ENCODE results near the gene INTS1.

INTS1 gene

DNA sequence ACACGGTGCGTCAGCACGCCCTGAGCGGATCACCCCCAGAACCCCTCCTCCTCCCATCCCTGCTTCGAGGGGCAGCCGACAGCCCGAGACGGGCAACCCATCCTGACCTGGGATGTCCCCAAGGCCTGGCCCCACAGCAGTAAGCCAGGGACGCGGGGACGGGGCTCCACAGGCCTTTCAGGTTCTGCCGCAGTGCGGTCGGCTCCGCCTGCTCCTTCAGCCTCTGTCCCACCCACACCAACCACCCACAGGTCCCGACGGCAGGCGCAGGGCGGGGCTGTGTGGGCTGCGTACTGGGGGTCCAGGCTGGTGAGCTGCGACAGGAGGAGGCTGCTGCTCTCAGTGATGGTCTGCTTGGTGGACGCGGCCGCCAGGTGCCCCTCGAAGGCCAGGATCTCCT lies 16.7 kb downstream of the INTS1 start:
- no peak for DNase-seq

DNA sequence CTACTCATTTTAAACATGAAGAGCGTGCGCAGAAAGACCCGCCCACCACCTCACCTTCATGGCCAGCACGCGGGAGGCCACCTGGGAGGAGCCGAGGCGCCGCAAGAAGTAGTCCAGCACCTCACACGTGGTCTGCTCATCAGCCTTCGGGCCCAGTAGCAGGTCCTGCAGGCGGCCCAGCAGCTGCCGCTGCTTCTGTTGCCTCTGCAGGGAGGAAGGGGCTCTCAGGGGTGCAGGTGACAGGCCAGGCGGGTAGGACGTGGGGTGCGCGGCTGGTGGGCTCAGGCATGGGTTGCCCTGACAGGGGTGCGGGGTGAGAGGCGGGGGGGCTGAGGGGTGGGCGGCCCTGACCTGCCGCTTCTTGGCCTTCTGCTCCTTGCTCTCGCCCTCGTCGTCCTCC lies 17.6 kb downstream of the INTS1 start:
- DNase-seq: no peak

DNA sequence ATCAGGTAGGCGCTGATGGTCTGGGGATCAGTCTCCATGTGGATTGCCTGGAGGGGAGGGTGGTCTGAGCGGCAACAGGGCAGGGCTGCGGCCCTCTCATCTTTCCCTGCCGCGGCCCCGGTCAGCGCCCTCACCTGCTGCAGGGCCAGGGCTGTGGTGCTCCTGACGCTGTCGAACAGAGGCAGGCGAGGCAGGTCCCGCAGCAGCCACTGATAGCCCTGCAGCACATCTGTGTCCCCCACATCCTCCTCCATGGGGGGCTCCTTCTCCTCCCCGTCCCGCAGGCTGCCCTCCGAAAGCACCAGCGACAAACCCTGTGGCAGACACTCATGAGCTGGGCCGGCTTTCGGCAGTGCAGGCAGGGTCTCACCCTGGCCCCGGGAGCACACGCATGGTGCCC lies 19.0 kb downstream of the INTS1 start:
- no peak for DNase-seq

DNA sequence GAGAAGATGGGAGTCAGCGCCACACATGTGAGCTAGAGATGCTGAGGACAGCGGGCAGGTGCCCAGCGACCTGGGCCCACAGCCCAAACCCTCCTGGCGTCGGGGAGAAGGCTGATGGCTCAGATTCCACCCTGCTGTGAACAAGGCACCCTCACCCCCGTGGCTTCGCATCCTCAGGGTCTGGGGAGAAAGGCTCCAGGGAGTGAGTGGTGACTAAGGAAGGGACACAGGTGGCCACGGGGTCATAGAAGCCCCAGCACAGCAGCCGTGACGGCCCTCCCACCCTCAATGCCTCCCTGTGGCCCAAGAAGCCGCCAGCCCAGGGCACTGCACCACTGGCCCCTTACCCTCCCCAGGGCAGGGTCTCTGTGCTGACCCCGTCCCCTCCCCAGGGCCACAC lies 19.6 kb downstream of the INTS1 start:
- no peak for DNase-seq

DNA sequence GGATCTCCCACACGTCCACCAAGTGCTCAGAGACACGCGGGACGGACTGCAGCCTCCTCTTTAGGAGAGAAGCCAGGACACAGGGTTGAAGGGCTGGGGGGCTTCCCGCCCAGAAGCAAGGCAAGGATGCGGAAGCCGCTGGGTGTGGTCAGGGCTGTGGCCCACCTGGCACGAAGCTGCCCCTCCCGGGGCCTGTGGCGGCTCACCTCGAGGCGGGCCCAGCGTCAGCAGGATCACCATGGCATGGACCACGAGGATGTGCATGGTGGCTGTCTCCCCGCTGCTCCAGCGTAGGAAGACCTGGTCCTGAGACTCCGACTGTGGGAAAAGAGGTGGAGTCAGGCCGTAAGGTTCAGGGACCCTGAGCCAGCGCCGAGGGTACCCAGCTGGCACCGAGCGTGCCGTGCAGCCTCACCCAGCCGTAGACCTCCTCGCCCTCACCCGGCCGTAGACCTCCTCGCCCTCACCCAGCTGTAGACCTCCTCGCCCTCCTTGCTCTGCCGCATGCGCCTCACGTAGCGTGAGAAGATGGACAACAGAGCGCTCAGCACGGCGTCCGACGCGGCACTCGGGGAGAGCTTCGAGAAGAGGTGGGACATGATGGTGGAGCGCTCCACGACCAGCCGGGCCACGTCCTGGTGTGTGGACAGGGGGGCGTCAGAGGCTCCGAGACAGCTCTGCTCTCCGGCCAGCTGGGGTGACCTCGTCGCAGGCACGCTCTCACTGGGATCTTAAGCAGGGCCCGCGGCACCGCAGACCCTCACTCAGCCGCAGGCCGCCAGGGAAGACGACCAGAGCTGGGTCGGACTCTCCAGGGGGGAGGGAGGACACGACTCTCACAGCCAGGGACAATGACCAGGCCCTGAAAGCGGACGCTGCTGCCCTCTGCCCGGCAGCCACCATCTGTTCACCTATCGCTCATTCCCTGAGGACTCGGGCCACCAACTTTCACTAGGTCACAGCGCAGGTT lies 20.4 kb downstream of the INTS1 start:
- DNase-seq: no peak

DNA sequence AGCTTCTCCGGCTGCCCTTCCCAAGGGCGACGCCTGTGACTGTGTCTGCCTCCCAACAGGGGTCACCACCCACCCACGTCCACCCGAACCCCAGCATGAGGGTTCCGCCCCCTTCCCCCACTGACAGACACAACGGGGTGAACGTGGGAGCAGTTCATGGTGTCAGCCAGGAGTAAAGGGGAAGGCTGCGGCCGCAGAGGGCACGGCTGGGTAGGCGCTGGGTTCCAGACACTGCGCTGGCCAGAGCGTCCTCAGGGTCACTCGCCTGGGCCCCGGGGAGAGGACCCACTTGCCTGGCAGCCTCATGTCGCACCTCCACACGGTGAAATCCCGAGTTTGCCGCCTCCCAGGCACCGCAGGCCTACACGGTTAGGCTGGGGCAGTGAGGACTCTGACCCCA lies 21.1 kb downstream of the INTS1 start:
- DNase-seq: no peak

DNA sequence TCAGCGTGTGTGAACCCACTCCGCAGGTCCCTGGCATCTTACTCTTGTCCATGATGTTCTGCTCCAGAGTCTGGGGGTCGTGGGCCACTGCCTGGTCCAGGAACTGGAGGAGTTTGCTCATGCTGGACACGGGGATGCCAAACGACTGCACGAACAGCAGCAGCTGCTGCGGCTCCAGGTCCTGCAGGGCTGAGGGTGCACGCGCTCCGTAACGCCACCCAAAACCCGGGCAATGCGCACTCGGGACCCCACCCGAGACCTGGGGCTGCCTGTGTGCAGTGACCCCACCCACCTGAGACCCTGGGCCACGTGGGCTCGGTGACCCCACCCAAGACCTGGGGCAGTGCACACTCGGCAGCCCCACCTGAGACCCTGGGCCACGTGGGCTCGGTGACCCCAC lies 22.9 kb downstream of the INTS1 start:
- DNase-seq: no peak

DNA sequence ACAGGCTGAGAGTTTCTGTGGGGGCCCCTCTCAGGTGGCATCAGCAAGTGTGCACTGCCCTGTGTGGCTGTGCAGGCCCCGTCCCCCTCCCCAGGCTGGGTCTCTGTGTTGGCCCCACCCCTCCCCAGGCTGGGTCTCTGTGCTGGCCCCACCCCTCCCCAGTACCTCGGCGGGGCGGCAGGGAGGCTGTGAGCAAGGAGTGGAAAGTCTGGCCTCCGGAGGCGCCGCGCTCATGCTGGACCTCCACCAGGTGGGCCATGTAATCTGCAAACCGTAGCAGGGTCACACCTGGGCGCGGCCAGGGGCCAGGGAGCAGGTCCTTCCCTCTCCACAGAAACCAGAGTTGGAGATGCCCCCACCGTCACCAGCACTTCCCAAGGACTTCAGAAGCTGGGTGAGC lies 23.5 kb downstream of the INTS1 start:
- DNase-seq: no peak

DNA sequence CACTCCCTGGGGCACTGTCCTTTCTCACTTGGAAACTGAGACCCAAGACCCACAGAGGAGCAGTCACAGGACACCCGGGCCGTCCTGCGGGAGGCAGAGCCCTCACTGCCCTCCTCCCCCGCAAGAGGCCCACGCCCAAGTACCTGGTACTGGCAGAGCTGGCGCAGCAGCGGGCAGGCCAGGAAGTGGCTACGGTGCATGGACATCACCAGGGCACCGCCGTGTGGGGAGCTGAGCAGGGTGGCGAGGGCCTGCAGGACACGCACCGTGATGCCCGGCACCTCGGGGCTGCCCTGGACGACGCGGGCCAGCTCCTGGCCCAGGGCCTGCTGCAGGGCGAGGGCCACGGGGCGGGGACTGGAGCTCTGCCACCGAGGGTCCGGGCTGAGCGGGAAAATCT lies 24.9 kb downstream of the INTS1 start:
- no peak for DNase-seq

DNA sequence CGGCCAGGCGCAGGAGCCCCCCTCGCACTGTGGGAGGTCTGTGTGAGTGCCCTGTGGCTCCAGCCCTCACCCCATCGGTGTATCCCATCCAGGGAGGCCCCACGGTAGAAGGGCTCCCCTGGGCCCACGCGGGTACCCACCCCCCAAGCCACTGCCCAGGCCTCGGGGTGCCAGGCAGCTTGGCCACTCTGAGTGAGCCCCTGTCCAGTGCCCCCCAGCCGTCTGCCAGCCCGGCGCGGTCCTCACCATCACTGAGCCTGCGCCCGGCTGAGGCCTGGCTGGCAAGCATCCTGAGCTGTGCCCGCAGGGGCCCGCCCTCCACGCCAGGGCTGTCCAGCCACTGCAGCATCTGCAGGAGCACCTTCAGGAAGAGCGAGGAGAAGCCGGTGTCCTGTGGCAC lies 25.7 kb downstream of the INTS1 start:
- DNase-seq: no peak

DNA sequence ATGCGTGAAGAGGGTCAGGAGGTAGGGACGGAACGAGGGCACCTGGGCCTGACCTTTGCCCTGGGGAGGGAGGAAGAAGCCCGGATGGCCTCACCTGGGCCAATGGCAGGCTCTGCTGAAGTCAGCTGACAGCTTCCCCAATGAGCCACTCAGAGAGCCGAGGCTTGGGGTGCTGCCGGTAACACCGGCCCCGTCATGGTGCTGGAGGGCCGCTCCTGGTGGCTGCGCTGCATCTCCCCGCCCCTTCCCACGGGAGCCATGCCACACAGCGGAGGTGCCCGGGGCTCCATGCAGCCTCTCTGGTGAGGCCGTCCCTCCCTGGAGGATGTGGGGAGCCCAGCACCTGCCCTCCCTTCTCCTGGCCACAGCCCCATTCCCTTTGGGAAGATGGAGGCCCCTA lies 27.3 kb downstream of the INTS1 start:
- DNase-seq: no peak

DNA sequence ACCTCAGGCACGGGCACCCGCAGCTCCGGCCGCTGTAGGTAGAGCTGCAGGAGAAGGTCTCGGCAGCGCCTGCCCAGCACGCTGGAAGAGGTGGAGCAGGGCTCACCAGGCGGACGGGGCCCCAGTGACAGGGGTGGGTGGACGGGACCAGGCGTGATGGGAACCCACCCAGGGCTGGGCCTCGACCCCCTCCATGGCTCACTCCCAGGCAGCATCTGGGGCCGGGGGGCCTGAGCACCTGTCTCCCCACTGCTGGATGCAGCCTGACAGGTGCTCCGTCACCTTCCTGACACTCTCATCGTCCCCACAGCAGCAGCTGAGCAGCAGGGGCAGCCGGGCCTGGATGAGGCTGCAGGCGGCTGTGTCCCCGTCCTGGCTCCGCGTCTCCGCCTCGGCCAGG lies 28.2 kb downstream of the INTS1 start:
- DNase-seq: no peak

DNA sequence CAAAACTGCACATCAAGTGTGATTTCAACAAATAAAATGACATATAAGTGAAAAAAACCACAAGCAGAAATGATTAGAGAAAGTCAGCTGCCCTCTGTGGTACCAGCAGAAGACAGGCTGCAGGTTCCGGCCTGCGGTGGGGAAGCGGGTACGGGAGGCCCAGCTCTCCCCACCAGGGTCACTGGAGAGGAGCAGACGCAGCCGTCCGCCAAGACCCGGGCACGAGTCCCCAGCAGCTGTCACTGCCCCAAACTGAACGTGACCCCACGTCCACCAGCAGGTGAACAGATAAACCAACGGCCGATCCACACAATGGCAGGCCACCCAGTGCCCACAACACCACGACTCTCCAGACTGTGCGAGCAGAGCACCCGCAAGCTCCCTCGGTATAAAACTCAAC lies 28.8 kb downstream of the INTS1 start:
- DNase-seq: no peak

DNA sequence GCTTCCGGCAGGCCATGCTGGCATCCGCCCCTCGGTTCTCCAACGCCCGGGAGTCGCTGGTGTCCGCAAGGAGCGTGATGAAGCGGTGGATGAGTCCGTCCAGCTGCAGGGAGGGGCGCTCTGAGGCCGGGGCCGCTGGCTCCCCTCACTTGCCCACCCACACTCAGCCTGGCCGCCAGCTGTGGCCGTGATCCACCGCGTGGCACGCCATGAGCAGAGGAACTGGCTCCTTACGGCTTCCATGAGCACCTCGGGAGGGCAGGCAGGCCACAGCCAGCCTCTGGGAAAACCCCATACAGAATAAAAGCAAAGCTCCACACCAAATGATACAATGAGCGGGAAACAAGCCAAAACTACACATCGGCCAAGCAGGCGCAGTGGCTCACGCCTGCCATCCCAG lies 29.5 kb downstream of the INTS1 start:
- DNase-seq: no peak

DNA sequence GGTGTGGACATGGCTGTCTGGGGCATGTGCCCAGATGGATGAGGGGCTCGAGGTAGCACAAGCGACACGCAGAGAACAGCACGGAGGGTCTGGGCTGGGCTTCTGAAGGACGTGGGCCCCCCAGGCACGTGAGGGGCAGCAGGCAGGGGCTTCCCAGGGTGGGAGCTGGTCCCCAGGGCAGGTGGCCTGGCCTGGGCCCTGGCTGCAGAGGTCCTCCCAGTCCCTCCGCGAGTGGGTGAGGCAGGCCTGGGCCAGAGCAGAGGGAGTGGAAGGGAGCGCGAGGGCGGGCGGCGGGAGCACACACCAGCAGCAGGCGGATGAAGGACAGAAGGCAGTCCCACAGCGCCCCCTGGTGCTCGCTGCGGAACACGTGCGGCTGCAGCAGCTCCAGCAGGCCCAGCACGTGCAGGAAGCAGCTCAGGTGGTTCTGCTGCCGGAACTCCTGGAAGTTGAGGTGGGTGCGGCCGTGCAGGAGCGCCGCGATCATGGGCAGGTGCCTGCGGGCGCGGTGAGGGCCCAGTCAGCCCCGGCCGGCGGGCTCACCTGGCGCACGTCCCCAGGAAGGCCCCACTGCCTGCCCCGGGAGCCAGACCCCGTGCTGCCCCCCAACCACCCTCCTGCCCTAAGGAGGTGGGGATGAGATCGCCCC lies 30.2 kb downstream of the INTS1 start:
- peak; percentile 78 for DNase-seq

DNA sequence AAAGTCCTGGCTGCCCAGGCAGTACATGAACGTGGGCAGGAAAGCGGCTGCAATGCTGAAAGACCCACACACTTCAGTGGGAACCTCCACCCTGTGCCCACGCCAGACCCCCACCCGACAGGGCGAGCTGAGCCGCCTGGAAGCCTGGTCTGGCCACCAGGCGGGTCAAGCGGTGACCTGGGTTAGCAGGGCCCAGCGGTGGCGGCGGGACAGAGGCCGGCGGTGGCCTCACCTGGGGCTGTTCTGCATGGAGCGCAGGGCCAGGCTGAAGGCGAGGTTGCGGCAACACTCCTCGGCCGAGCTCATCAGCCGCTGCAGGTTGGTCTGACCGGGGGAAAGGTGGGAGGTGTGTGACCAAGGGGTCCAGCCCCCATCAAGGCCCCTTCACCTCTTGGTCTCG lies 33.3 kb downstream of the INTS1 start:
- no peak for DNase-seq

DNA sequence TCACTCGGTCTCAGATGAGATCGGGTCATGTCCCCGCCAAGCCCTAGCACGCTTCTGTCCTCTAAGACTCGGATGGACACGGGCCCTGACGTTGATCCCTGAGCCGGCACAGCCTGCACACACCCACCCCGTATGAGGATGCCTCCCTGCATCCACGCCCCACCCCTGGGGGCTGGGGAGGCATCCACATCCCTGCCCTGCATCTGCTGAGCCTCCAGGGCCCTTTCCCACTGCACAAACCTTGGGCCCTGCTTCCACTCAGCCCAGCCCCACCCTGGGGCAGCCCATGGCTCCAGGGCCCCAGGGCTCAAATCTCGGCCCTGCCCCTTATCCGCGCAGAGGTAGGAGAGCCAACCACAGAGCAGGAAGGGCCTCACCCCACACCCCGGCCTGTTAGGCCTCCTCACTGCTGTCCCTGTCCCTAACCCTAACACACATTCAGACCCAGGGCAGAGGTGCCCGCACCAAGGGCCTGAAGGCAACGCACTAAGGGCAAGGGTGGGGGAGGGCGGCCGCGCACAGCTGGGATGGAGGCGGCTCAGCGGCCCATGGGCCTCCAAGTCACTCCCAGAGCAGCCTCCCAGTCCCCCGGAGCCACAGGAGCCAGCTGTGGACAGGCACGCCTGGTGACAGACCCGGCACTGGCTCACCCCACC lies 35.4 kb downstream of the INTS1 start:
- DNase-seq: peak; percentile 2

DNA sequence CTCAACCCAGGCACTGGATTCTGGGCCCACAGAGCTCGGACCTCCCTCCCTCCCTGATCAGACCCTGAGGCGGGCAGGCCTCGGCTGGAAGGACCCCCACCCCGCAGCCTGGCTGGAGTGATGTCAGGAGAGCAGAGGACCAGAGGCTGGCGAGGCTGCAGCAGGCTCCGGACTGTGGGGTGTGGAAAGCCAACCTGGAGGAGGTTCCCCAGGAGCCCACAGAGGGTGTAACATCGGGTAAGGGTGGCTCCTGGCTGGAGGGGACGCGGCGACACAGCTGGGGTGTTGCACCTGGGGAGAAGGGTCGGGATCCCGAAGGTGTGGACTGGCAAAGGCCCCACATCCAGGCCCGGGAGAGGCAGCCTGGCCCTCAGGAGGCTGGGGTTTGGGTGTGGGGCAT lies 36.0 kb downstream of the INTS1 start:
- DNase-seq: no peak

DNA sequence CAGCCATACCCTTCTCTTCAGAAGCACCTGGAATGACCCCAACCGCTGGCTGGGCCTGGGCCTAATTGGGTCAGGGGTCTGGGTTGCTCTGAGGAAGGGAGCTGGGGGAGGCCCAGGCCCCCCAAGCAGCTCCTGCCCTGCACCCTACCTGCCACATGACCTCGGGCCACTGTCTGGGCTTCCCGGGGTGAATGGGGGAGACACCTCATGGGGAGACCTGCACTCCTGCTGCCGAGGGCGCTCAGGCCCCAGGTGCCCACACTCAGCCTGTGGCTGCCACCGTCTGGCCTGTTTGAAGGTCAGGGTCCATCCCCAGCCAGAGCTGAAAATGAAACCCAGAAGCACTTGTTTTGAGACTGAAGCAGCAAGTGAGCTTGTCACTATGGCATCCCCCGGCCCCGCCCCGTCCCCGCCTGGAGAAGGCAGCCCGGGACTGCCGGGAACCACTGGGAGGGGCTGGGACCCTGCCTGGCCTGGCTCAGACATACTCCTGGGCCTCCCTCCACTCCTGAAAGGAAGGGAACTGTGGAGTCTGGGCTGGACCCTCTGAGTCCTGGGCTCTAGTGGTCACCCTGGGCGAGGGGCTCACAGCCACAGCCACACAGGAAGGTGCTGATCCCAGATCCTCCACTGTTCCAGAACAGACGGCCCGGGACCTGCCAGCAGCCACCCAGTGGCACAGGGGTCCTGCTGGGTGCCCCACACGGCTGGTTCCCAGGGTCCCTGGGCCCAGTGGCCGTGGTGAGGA lies 37.5 kb downstream of the INTS1 start:
- DNase-seq: no peak

DNA sequence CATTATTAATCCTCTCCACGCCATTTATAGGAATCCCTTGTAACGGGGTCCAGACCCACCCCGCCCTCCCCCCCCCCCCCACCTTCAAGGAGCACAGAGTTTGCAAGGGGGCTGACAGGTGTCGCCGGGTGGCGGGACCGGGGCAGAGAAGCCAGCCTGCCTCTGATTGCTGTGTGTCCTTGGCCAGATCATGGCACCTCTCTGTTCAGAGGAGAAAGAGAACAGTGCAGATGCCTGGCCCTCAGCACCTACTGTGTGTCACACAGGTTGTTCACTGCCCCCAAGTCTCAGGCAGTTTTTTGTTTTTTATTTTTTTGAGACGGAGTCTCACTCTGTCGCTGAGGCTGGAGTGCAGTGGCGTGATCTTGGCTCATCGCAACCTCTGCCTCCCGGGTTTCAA lies 39.5 kb downstream of the INTS1 start:
- no peak for DNase-seq

DNA sequence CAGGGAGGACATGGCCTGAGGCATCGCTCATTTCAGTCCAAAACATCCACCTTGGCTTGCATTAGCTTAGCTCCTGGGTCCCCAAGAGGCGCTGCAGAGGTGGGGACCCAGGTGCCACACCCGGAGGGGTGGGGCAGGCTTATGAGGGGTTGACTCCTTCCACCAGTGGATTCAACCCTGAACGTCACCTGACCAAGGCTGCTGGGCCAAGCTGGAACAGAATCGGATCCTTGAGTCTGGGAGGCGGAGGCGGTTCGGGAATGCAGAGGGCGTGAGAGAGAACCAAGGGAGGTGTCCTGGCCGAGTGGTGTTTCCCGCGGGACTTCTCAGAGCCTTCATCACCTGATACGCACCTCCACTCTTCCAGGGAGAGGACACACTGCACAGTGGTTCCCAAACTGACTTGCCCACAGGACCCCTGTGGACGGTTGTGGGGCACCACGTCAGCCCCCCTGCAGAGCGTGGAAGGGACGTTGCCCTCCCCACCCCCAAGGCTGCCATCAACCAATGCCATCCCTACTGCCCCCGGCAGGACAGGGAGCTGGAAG lies 40.4 kb downstream of the INTS1 start:
- DNase-seq: no peak

DNA sequence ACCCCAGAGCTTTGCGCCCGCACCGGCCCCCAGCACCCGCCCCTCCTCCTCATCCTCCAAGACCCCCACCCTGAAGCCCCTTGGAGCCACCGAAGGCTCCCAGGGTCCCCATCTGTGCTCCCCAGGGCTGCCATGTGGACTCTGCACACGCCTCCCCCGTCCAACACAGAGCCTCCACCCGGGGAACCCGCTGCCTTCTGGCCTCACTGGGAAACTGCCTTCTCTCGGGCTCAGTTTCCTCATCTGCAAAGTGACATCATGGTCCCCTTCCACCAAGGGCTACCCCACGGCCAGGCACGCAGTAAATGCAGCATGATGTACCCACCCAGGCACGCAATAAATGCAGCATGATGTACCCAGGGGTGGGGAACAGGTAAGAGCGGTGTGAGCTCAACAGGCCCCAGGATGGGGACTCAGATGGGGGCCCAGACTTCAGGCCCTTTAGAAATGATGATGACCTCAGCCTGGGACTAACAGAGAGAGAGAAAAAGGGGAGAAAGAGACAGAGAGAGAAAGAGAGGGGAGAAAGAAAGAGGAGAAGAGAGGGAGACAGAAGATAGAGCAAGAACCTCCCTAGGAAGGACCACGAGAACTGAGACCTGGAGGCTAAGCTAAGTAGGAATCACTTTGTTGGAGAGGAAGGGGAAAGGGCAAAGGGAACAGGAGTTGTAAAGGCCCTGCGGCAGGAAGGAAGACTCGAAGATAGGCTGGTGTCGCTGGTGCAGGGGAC lies 42.4 kb downstream of the INTS1 start:
- no peak for DNase-seq

All from MV-4-11 (cell line).